Measurements from ENCODE around the gene POU6F2. TPM values are rescaled to one million over a fixed set of nuclear protein-coding genes. Genes with fewer than 3 reads are reported as not detected.

Gene POU6F2
- total and polyA plus RNA-seq, 8 donors: 0.37 TPM; not detected in 7

DNA sequence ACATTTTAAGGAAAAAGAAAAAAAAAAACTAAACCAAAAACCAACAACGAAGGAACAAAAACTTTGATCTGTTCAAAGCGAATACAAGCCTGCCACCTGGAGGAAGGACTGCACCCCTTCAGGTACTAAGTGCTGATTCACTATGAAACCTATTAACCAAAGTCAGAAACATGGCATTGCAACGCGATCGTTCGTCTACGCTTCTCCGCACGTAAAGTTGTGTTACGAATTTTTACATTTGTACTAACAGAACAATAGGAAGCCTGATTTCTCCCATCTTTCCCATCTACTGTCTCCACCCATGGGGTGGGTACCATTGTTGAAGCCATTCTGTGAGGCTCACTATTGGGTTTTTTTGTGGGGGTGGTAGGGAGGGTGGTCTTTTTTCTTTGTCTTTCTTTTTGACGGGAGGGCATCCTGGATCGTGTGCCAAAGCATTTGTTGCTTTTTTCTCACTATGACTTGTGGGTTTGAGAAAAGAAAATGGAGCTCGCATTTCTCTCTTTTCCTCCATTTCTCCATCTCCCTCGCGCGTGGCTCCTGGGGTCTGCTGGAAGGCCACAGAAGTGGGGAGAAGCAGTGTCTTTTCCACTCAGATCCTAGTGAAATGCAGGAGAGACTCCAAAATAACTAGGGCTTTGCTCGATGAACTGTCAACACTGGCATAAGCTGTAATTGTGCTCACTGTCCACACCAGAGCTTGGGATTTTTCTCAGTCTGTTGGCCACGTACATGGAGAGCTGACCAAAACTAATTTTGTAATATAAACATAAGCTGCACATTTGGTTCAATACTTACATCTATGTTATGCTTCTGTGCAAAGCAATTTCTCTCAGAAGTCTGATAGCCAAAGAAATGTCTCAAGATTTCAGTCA lies 487.6 kb downstream of the POU6F2 start:
- intact Hi-C loops (cut with DNase I; ENCODE audit: low total_unique reads): loop anchor here (5.0 to 10.0 kb wide), 2 partner anchors 533 to 670 kb away; no protein-coding TSS in a partner anchor
- Histone ChIP-seq H3K27me3 (peaks cover 0 to 5% (median 0%) of the 10 kb centered on the region in 3 donors), H3K4me3 (peak overlapping the region in 2 of 4 donors; percentile 3 to 13), H3K36me3 (no peaks in the 10 kb centered on the region), H3K27ac (no peak overlapping the region), H3K4me1 (peaks cover 0 to 11% (median 3%) of the 10 kb centered on the region in 4 donors), H3K9me3 (no peaks in the 10 kb centered on the region)
- 32 to 38% (median 35%) methylated on average over 18 of the region's 18 CpGs for WGBS, 5 donors
- TF ChIP-seq POLR2A (IDR thresholded peaks at IDR 0.05) (no peak), POLR2AphosphoS5 (IDR thresholded peaks at IDR 0.05) (no peak), EP300 (IDR thresholded peaks at IDR 0.05) (no peak)
- TF ChIP-seq, protein P1, sequence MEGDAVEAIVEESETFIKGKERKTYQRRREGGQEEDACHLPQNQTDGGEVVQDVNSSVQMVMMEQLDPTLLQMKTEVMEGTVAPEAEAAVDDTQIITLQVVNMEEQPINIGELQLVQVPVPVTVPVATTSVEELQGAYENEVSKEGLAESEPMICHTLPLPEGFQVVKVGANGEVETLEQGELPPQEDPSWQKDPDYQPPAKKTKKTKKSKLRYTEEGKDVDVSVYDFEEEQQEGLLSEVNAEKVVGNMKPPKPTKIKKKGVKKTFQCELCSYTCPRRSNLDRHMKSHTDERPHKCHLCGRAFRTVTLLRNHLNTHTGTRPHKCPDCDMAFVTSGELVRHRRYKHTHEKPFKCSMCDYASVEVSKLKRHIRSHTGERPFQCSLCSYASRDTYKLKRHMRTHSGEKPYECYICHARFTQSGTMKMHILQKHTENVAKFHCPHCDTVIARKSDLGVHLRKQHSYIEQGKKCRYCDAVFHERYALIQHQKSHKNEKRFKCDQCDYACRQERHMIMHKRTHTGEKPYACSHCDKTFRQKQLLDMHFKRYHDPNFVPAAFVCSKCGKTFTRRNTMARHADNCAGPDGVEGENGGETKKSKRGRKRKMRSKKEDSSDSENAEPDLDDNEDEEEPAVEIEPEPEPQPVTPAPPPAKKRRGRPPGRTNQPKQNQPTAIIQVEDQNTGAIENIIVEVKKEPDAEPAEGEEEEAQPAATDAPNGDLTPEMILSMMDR (IDR thresholded peaks at IDR 0.05): peak in 5 of 7 experiments; percentile 62 to 90 (median 68)
- peak; percentile 48 to 88 for DNase-seq

DNA sequence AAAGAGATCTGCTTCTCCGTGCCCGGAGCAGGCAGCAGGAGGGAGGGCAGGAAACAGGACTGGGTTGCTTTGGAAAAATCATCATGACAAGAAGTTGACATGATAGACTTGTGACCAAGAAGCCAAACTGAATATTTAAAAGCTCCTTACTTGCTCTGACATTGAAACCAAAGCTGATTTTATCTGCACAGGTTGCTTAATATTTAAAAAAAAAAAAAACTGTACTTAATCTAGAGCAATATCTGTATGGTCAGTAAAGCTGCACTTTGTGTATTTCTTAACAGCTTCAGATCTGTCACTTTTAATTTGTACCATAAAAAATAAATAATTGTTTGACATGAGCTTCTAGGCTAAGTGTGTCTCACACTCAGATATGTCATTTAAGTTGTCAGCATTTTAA lies 490.6 kb downstream of the POU6F2 start:
- WGBS, 5 donors: 19 to 57% (median 28%) methylated on average over 2 of the region's 2 CpGs
- H3K4me3 ChIP-seq: no peak overlapping the region
- TF ChIP-seq, protein P1 (IDR thresholded peaks at IDR 0.05): no peak
- no peak for TF ChIP-seq POLR2AphosphoS5 (IDR thresholded peaks at IDR 0.05)
- TF ChIP-seq POLR2A (IDR thresholded peaks at IDR 0.05): no peak
- no peak for TF ChIP-seq EP300 (IDR thresholded peaks at IDR 0.05)
- H3K4me1 ChIP-seq: peaks cover 0 to 11% (median 3%) of the 10 kb centered on the region in 4 donors
- intact Hi-C loops (cut with DNase I; ENCODE audit: low total_unique reads): loop anchor here (5.0 to 10.0 kb wide), 2 partner anchors 536 to 673 kb away; no protein-coding TSS in a partner anchor
- H3K36me3 ChIP-seq: no peaks in the 10 kb centered on the region
- H3K27ac ChIP-seq: no peak overlapping the region
- peaks cover 0 to 5% (median 0%) of the 10 kb centered on the region in 3 donors for H3K27me3 ChIP-seq
- H3K9me3 ChIP-seq: no peaks in the 10 kb centered on the region
- DNase-seq: no peak

DNA sequence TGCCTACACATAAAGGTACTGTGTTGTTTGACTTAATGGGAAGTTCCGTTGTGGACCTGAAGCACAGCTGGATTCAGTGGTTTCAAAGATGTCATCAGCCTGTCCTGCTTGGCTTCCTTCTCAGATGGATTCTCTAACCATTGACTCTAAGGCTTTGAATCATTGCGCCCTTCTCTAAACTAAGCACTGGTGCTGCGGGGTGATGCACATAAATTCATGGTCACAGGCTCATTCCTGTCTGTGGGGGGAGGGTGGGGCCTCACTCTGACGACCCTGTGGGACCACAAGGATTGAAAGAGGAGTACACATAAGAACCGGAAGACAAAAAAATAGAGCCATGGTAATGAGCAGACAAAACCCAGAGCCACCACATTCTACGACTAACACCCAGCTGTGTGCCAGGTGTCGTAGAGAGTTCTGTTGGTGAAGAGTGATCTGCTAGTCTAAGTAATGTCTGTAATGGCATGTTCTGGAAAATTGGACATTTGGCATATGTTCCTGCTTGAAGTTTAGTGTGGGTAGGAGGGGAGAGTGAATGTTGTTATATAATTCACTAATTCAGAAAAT lies 491.2 kb downstream of the POU6F2 start:
- Histone ChIP-seq H3K27me3 (peaks cover 0 to 5% (median 0%) of the 10 kb centered on the region in 3 donors), H3K9me3 (no peaks in the 10 kb centered on the region), H3K4me3 (no peak overlapping the region), H3K36me3 (no peaks in the 10 kb centered on the region), H3K27ac (no peak overlapping the region), H3K4me1 (peaks cover 0 to 11% (median 3%) of the 10 kb centered on the region in 4 donors)
- 68 to 79% (median 77%) methylated on average over 7 of the region's 7 CpGs for WGBS, 5 donors
- DNase-seq: no peak
- no peak for TF ChIP-seq POLR2AphosphoS5 (IDR thresholded peaks at IDR 0.05)
- TF ChIP-seq POLR2A (IDR thresholded peaks at IDR 0.05): no peak
- TF ChIP-seq, protein P1 (IDR thresholded peaks at IDR 0.05): no peak
- no peak for TF ChIP-seq EP300 (IDR thresholded peaks at IDR 0.05)
- intact Hi-C loops (cut with DNase I; ENCODE audit: low total_unique reads): loop anchor here (5.0 to 10.0 kb wide), 2 partner anchors 537 to 674 kb away; no protein-coding TSS in a partner anchor

DNA sequence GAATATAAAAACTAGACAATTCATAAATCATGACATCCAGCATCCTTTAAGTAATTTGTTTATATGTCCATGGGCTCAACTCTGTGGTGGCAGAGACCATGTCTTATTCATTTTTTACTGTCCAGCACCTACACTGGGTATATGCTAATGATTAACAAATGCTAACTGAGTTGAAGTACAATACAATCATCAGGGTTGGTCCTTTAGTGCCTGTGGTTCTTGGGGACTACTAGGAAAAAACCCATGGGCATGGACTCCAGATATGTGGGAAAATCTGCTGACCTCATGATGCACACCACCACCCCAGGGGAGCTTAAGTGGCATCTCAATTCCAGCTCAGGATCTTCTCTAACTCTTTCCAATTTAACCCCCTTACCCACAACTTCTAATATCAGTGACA lies 503.2 kb downstream of the POU6F2 start:
- Histone ChIP-seq H3K4me1 (no peaks in the 10 kb centered on the region), H3K4me3 (no peak overlapping the region), H3K9me3 (no peaks in the 10 kb centered on the region), H3K27me3 (no peaks in the 10 kb centered on the region), H3K27ac (no peak overlapping the region), H3K36me3 (no peaks in the 10 kb centered on the region)
- TF ChIP-seq EP300 (IDR thresholded peaks at IDR 0.05): no peak
- no peak for TF ChIP-seq POLR2AphosphoS5 (IDR thresholded peaks at IDR 0.05)
- TF ChIP-seq POLR2A (IDR thresholded peaks at IDR 0.05): no peak
- TF ChIP-seq, protein P1 (IDR thresholded peaks at IDR 0.05): no peak
- DNase-seq: no peak
- intact Hi-C loops (cut with DNase I; ENCODE audit: low total_unique reads): no loop called here
